Trophoblast cell (in vitro differentiated cells and primary cell): ENCODE results near the gene ARID4A.
A peak's percentile ranks its signal among the peaks of the same experiment; 100 is the strongest.
"Not testable (repeated sequence)": the region's sequence is repeated elsewhere in the genome, so short reads cannot be mapped to it uniquely, and the experiment has no call there.

Experiments used
- DNase-seq, 2 donors: peaks; one replicate each; pipeline ENCODE4 v3.0.0-alpha.2; 2016
- H2AFZ ChIP-seq: 2 replicates; pipeline ENCODE4 v1.6.1; 2013; ENCODE audit warnings: low read length, moderate library complexity, mild to moderate bottlenecking; ENCODE audit not compliant: insufficient read depth, poor library complexity
- H2AK5ac ChIP-seq: 2 replicates; pipeline ENCODE4 v1.6.1; 2013; ENCODE audit warnings: mild to moderate bottlenecking, low read length
- H2BK120ac ChIP-seq: 2 replicates; pipeline ENCODE4 v1.6.1; 2013; ENCODE audit warnings: low read length, mild to moderate bottlenecking, moderate library complexity; ENCODE audit not compliant: insufficient read depth, poor library complexity
- H2BK12ac ChIP-seq: 2 replicates; pipeline ENCODE4 v1.6.1; 2013; ENCODE audit warnings: mild to moderate bottlenecking, low read length, moderate library complexity
- H2BK5ac ChIP-seq: 2 replicates; pipeline ENCODE4 v1.6.1; 2013; ENCODE audit warnings: low read length, low read depth, moderate library complexity, mild to moderate bottlenecking; ENCODE audit not compliant: poor library complexity
- H3K14ac ChIP-seq: 2 replicates; pipeline ENCODE4 v1.6.1; 2013; ENCODE audit warnings: mild to moderate bottlenecking, low read length
- H3K18ac ChIP-seq: 2 replicates; pipeline ENCODE4 v1.6.1; 2013; ENCODE audit warnings: mild to moderate bottlenecking, low read length
- H3K23ac ChIP-seq: 2 replicates; pipeline ENCODE4 v1.6.1; 2013; ENCODE audit warnings: low read length
- H3K27ac ChIP-seq: 2 replicates; pipeline ENCODE4 v1.5.1; 2013; ENCODE audit warnings: low read depth, mild to moderate bottlenecking, inconsistent platforms, low read length, moderate library complexity
- H3K27me3 ChIP-seq: 2 replicates; pipeline ENCODE4 v1.6.1; 2013; ENCODE audit warnings: inconsistent platforms, mild to moderate bottlenecking, low read length, moderate library complexity; ENCODE audit not compliant: insufficient read depth
- H3K36me3 ChIP-seq, 2 experiments: 1 replicate in 1 of 2; 2 replicates in 1 of 2; pipeline ENCODE4 v1.6.1; 2013; ENCODE audit warnings: low read length in 2 of 2, mild to moderate bottlenecking in 2 of 2, moderate library complexity in 1 of 2; ENCODE audit not compliant: insufficient read depth in 2 of 2, control insufficient read depth in 1 of 2
- H3K4ac ChIP-seq: 2 replicates; pipeline ENCODE4 v1.6.1; 2013; ENCODE audit warnings: low read depth, mild to moderate bottlenecking, low read length, moderate library complexity
- H3K4me1 ChIP-seq, 2 experiments: 1 replicate in 1 of 2; 2 replicates in 1 of 2; pipeline ENCODE4 v1.6.1; 2013; ENCODE audit warnings: low read length in 2 of 2, mild to moderate bottlenecking in 2 of 2, moderate library complexity in 1 of 2; ENCODE audit not compliant: insufficient read depth in 2 of 2, control insufficient read depth in 1 of 2
- H3K4me2 ChIP-seq: 2 replicates; pipeline ENCODE4 v1.6.1; 2013; ENCODE audit warnings: inconsistent platforms, mild to moderate bottlenecking, low read length, moderate library complexity
- H3K4me3 ChIP-seq: 2 replicates; pipeline ENCODE4 v1.5.1; 2013; ENCODE audit warnings: mild to moderate bottlenecking, low read depth, low read length, inconsistent platforms
- H3K79me1 ChIP-seq: one replicate; pipeline ENCODE4 v1.6.1; 2013; ENCODE audit warnings: low read length
- H3K79me2 ChIP-seq: 2 replicates; pipeline ENCODE4 v1.6.1; 2013; ENCODE audit warnings: low read length, mild to moderate bottlenecking; ENCODE audit not compliant: control insufficient read depth, insufficient read depth, poor library complexity
- H3K9ac ChIP-seq: 2 replicates; pipeline ENCODE4 v1.6.1; 2013; ENCODE audit warnings: mild to moderate bottlenecking, low read length
- H3K9me3 ChIP-seq: 2 replicates; pipeline ENCODE4 v1.6.1; 2013; ENCODE audit warnings: low read depth, mild to moderate bottlenecking, control low read depth, inconsistent platforms, low read length; ENCODE audit not compliant: insufficient read depth
- H4K12ac ChIP-seq: 2 replicates; pipeline ENCODE4 v1.6.1; 2013; ENCODE audit warnings: low read depth, mild to moderate bottlenecking, low read length, moderate library complexity
- H4K8ac ChIP-seq: 2 replicates; pipeline ENCODE4 v1.6.1; 2013; ENCODE audit warnings: low read depth, mild to moderate bottlenecking, low read length, moderate library complexity
- H4K91ac ChIP-seq: one replicate; pipeline ENCODE4 v1.6.1; 2013; ENCODE audit warnings: low read depth, mild to moderate bottlenecking, low read length, moderate library complexity
- WGBS: extraction: QIAGEN DNeasy Blood & Tissue Kit; methylation state at CpG from one replicate; pipeline ENCODE4 v1.1.7; 2013; ENCODE audit warnings: missing lambda C conversion rate; ENCODE audit not compliant: insufficient read length, insufficient coverage; ENCODE audit errors: extremely low coverage; 5-methylcytosine and 5-hydroxymethylcytosine counted together

Gene ARID4A

DNA sequence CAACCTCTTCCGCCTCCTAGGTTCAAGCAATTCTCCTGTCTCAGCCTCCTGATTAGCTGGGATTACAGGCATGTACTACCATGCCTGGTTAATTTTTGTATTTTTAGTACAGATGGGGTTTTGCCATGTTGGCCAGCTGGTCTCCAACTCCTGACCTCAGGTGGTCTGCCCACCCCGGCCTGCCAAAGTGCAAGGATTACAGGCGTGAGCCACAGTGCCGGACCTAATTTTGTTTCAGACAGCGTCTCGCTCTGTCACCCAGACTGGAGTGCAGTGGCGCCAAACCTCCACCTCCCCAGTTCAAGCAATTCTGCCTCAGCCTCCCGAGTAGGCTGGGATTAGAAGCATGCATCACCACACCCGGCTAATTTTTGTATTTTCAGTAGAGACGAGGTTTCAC, 36.4 kb upstream of the ARID4A start:
- H4K91ac ChIP-seq, H3K4me2 ChIP-seq, H3K9ac ChIP-seq, H4K8ac ChIP-seq, H3K27ac ChIP-seq, H2BK120ac ChIP-seq, H3K79me2 ChIP-seq, H4K12ac ChIP-seq, H3K4ac ChIP-seq, H3K14ac ChIP-seq, H3K18ac ChIP-seq, H3K79me1 ChIP-seq, H3K4me3 ChIP-seq, H2BK12ac ChIP-seq, DNase-seq, H3K9me3 ChIP-seq, H3K27me3 ChIP-seq, H2BK5ac ChIP-seq, H2AFZ ChIP-seq, H3K23ac ChIP-seq, H2AK5ac ChIP-seq, H3K4me1 ChIP-seq: not testable (repeated sequence)
- WGBS: no CpG with 5 or more reads among the region's 10 CpGs
- peaks cover 33 to 47% of the 10 kb centered on the region in 2 experiments for H3K36me3 ChIP-seq

DNA sequence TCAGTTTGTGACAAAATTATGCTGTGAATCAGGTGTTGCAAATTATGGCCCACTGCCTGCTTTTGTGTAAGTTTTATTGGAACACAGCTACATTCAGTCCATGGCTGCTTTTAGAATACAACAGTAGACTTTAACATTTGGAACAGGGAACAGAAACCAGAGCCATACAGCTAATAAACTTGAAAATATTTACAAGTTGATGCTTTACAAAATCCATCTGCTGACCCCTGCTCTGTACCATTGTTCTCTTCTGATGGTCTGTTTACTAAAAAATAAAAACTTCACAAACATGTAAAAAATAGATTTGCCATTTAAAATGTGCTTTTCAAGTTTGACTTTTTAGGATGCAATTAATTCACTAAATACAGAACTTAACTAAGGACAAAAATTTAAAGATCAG, 33.0 kb upstream of the ARID4A start:
- Histone ChIP-seq H4K91ac (no peak overlapping the region), H4K12ac (no peak overlapping the region), H2BK120ac (no peak overlapping the region), H3K9ac (no peak overlapping the region), H3K27ac (no peak overlapping the region), H3K79me1 (no peaks in the 10 kb centered on the region), H3K23ac (no peak overlapping the region), H3K27me3 (no peaks in the 10 kb centered on the region), H2BK12ac (no peak overlapping the region), H4K8ac (no peak overlapping the region), H2BK5ac (no peak overlapping the region), H3K14ac (no peak overlapping the region), H3K4ac (no peak overlapping the region), H3K4me1 (no peaks in the 10 kb centered on the region), H2AK5ac (no peak overlapping the region), H3K79me2 (no peaks in the 10 kb centered on the region), H3K36me3 (peaks cover 33 to 47% of the 10 kb centered on the region in 2 experiments), H3K4me2 (no peak overlapping the region), H3K4me3 (no peak overlapping the region), H3K18ac (no peak overlapping the region), H2AFZ (no peak overlapping the region), H3K9me3 (no peaks in the 10 kb centered on the region)
- no peak for DNase-seq

DNA sequence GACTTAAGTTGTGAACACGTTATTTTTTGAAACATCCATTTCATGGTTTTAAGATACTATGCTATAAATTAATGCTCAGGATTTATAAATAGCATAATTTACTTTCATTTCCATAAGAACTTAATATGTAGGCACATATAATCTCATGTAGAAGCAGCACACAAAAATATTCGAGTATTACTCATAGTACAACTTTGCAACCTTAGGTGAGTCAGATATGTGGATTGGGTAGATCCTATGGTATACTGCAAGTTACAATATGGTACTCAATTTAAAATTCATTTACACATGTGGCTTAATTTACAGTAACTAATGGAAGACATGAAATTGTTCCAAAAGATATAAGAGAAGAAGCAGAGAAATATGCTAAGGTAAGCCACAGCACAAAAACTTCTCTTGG, 27.7 kb upstream of the ARID4A start:
- H3K27ac ChIP-seq: no peak overlapping the region
- H2BK5ac ChIP-seq: no peak overlapping the region
- no peaks in the 10 kb centered on the region for H3K27me3 ChIP-seq
- no peak overlapping the region for H2BK120ac ChIP-seq
- no peaks in the 10 kb centered on the region for H3K4me1 ChIP-seq
- H3K18ac ChIP-seq: no peak overlapping the region
- no peak overlapping the region for H2AFZ ChIP-seq
- no peak overlapping the region for H3K4me3 ChIP-seq
- no peaks in the 10 kb centered on the region for H3K79me2 ChIP-seq
- H4K91ac ChIP-seq: no peak overlapping the region
- no peak overlapping the region for H3K14ac ChIP-seq
- DNase-seq: peak in 1 of 2 donors; percentile 17
- no CpG with 5 or more reads among the region's 2 CpGs for WGBS
- no peak overlapping the region for H2AK5ac ChIP-seq
- peaks cover 21 to 31% of the 10 kb centered on the region in 2 experiments for H3K36me3 ChIP-seq
- no peaks in the 10 kb centered on the region for H3K9me3 ChIP-seq
- no peaks in the 10 kb centered on the region for H3K79me1 ChIP-seq
- no peak overlapping the region for H4K12ac ChIP-seq
- H3K23ac ChIP-seq: no peak overlapping the region
- H3K9ac ChIP-seq: no peak overlapping the region
- H3K4ac ChIP-seq: no peak overlapping the region
- H2BK12ac ChIP-seq: no peak overlapping the region
- H3K4me2 ChIP-seq: no peak overlapping the region
- no peak overlapping the region for H4K8ac ChIP-seq

DNA sequence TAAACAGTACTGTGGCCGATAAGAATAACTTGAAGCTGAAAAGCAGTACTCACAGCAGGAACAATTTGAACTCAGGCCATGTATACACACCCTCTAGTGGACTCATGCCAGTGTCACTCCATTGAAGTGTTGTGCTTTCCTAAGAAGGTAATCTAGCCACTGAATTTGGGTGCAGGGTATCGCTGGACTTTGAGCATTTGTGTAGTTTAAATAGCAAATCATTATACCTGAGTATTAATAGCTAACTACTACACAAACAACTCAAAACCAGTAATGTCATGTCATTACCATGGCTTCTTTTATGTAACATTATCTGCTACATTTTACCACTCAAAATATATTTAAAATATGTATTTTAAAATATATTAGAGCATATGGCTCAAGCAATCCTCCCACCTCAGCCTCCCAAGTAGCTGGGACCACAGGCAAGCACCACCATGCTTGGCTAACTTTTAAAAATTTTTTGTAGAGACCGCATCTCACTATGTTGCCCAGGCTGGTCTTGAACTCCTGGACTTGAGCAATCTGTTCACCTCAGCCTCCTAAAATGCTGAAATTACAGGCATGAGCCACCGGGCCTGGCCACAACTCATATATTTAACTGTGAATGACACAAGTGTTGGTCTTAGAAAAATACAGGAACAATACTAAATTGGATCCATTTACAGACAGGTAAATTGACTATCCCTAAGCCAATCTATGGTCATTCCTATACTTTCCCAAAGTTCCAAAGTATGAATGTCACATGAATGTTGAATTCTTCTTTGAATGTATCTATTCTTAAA, 25.6 kb upstream of the ARID4A start:
- Histone ChIP-seq H4K91ac (no peak overlapping the region), H3K36me3 (peaks cover 22 to 31% of the 10 kb centered on the region in 2 experiments), H3K4me2 (no peak overlapping the region), H3K27me3 (no peaks in the 10 kb centered on the region), H2AFZ (no peak overlapping the region), H2AK5ac (no peak overlapping the region), H3K4me1 (no peaks in the 10 kb centered on the region), H2BK120ac (no peak overlapping the region), H3K79me2 (no peaks in the 10 kb centered on the region), H4K12ac (no peak overlapping the region), H3K4me3 (no peak overlapping the region), H2BK5ac (no peak overlapping the region), H4K8ac (no peak overlapping the region), H3K18ac (no peak overlapping the region), H3K27ac (no peak overlapping the region), H3K9ac (no peak overlapping the region), H3K14ac (no peak overlapping the region), H3K4ac (no peak overlapping the region), H3K23ac (no peak overlapping the region), H3K9me3 (no peaks in the 10 kb centered on the region), H3K79me1 (no peaks in the 10 kb centered on the region), H2BK12ac (no peak overlapping the region)
- DNase-seq: peak in 1 of 2 donors; percentile 8
- no CpG with 5 or more reads among the region's 4 CpGs for WGBS
